Parathyroid adenoma (tissue), 2 donors: ENCODE results near the gene GJA5.

Experiments
- H2AFZ ChIP-seq: fragments of 300-600 bp; sonication (generic); one replicate; pipeline ENCODE4 v1.7.0; 2017; ENCODE audit warnings: antibody characterized with exemption, mild to moderate bottlenecking
- H3K27ac ChIP-seq: fragments of 300-600 bp; sonication (generic); one replicate; pipeline ENCODE4 v1.7.0; 2017
- H3K27me3 ChIP-seq: fragments of 300-600 bp; sonication (generic); one replicate; pipeline ENCODE4 v1.7.0; 2017; ENCODE audit warnings: low read length; ENCODE audit not compliant: control insufficient read depth, insufficient read depth
- H3K36me3 ChIP-seq: fragments of 300-600 bp; sonication (generic); one replicate; pipeline ENCODE4 v1.7.0; 2017; ENCODE audit warnings: low read length; ENCODE audit not compliant: control insufficient read depth, insufficient read depth
- H3K4me1 ChIP-seq: fragments of 300-600 bp; sonication (generic); one replicate; pipeline ENCODE4 v1.7.0; 2017; ENCODE audit warnings: control low read depth
- H3K4me2 ChIP-seq: fragments of 300-600 bp; sonication (generic); one replicate; pipeline ENCODE4 v1.7.0; 2017; ENCODE audit warnings: low read length
- H3K4me3 ChIP-seq: fragments of 300-600 bp; sonication (generic); one replicate; pipeline ENCODE4 v1.7.0; 2017; ENCODE audit warnings: low read depth, low read length
- H3K79me2 ChIP-seq: fragments of 300-600 bp; sonication (generic); one replicate; pipeline ENCODE4 v1.7.0; 2017; ENCODE audit warnings: control low read depth
- H3K9ac ChIP-seq: fragments of 300-600 bp; sonication (generic); one replicate; pipeline ENCODE4 v1.7.0; 2017; ENCODE audit warnings: mild to moderate bottlenecking
- H3K9me3 ChIP-seq: fragments of 300-600 bp; sonication (generic); one replicate; pipeline ENCODE4 v1.7.0; 2017; ENCODE audit warnings: low read length; ENCODE audit not compliant: control insufficient read depth
- TF ChIP-seq, protein P1 (sequence below): fragments of 300-600 bp; sonication (generic); IDR thresholded peaks from one replicate; pipeline ENCODE4 v1.7.0; 2017; ENCODE audit warnings: antibody characterized with exemption, mild to moderate bottlenecking
- donor health status: primary hyperparathyroidism.

Gene GJA5

DNA sequence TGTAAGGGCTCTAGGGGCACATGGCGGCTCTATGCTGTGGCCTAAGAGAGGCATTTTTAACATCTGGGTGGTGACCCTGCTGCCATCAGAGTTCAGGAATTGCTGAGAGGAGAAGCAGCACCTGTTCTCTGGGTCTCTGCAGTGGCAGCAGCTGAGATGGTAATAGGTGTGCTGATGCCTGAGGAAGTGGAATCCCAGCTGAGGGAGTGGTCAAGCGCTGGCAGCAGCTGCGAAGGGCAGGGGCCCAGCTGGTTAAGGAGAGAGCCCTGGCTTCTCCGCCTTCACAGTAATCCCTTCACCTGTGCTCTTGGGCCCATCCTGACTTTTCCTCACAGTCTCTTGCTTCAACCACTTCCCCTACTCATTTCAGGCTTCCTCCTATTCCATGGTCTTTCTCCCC, 39.8 kb downstream of the GJA5 start:
- H3K9me3 ChIP-seq, result no peaks in the 10 kb centered on the region
- no peak overlapping the region for H3K4me3 ChIP-seq
- no peak overlapping the region for H2AFZ ChIP-seq
- H3K27me3 ChIP-seq, result no peaks in the 10 kb centered on the region
- H3K4me1 ChIP-seq, result peaks cover 9% of the 10 kb centered on the region
- H3K36me3 ChIP-seq, result no peaks in the 10 kb centered on the region
- no peaks in the 10 kb centered on the region for H3K79me2 ChIP-seq
- H3K9ac ChIP-seq, result no peak overlapping the region
- no peak overlapping the region for H3K4me2 ChIP-seq
- H3K27ac ChIP-seq, result no peak overlapping the region
- TF ChIP-seq, protein P1, sequence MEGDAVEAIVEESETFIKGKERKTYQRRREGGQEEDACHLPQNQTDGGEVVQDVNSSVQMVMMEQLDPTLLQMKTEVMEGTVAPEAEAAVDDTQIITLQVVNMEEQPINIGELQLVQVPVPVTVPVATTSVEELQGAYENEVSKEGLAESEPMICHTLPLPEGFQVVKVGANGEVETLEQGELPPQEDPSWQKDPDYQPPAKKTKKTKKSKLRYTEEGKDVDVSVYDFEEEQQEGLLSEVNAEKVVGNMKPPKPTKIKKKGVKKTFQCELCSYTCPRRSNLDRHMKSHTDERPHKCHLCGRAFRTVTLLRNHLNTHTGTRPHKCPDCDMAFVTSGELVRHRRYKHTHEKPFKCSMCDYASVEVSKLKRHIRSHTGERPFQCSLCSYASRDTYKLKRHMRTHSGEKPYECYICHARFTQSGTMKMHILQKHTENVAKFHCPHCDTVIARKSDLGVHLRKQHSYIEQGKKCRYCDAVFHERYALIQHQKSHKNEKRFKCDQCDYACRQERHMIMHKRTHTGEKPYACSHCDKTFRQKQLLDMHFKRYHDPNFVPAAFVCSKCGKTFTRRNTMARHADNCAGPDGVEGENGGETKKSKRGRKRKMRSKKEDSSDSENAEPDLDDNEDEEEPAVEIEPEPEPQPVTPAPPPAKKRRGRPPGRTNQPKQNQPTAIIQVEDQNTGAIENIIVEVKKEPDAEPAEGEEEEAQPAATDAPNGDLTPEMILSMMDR, result no peak

GRCh38 chr1:147719711-147720225, 40.6 kb downstream of the GJA5 start:
- H3K4me3 ChIP-seq, result no peak overlapping the region
- H2AFZ ChIP-seq, result no peak overlapping the region
- H3K4me1 ChIP-seq, result peaks cover 11% of the 10 kb centered on the region
- TF ChIP-seq, protein P1, result no peak
- H3K36me3 ChIP-seq, result no peaks in the 10 kb centered on the region
- no peaks in the 10 kb centered on the region for H3K27me3 ChIP-seq
- H3K9me3 ChIP-seq, result no peaks in the 10 kb centered on the region
- H3K9ac ChIP-seq, result no peak overlapping the region
- H3K79me2 ChIP-seq, result no peaks in the 10 kb centered on the region
- H3K27ac ChIP-seq, result no peak overlapping the region
- H3K4me2 ChIP-seq, result no peak overlapping the region

DNA sequence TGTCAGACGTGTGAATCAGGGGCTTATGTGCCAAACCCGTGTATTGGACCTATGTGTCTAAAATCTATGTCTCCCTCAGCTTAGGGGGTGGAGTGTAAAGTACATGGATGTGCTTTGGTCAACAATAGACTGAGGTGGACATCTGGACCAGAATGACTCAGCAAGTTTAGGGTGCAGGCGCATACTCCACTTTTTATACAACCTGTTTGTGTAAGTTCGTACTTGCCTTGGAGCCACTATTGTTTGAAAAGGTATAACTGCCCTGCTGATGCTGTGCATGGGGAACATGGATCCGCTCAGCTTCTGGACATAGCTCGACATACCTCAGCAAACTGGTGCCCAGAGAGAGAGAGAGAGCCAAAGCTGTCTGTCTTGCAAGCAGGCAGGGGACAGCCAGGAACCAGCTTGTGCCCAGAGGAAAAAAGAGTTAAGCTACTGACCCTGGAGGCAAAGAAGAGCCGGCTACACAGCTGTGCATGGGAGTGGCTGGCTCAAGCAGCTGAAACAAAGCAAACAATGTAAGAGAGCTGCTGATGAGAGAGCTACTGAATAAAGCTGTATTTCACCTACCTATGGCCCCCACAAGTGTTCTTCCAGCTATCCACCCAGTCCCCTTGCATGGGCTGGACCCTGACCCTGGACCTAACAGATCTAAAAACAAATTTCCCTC, 41.2 kb downstream of the GJA5 start:
- H3K9ac ChIP-seq, result no peak overlapping the region
- no peak overlapping the region for H3K4me2 ChIP-seq
- H3K36me3 ChIP-seq, result no peaks in the 10 kb centered on the region
- H3K27ac ChIP-seq, result no peak overlapping the region
- TF ChIP-seq, protein P1, result no peak
- peaks cover 17% of the 10 kb centered on the region for H3K4me1 ChIP-seq
- no peak overlapping the region for H2AFZ ChIP-seq
- no peaks in the 10 kb centered on the region for H3K27me3 ChIP-seq
- no peaks in the 10 kb centered on the region for H3K79me2 ChIP-seq
- H3K9me3 ChIP-seq, result no peaks in the 10 kb centered on the region
- no peak overlapping the region for H3K4me3 ChIP-seq

DNA sequence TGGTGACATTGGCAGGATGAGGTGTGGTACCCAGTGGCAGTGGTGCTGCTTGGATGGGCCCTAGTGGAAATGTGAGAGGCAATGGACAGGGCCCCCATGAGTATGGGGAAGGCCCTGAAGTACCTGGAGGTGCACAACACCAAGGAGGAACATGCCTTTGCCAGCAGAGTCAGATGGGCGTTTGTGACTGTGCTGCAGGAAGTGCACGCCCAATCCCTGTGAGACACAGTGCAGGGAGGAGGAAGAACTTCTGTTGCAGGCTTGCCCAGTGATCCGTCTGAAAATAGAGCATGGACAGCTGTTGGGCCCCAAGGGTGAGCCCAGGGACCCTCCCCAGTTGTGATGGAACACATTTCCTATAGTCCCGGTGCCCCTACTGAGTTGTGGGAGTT, 42.7 kb downstream of the GJA5 start:
- TF ChIP-seq, protein P1, result no peak
- Histone ChIP-seq H3K4me2 (no peak overlapping the region), H3K36me3 (no peaks in the 10 kb centered on the region), H3K9me3 (no peaks in the 10 kb centered on the region), H3K4me1 (peaks cover 20% of the 10 kb centered on the region), H3K27me3 (no peaks in the 10 kb centered on the region), H3K27ac (peak overlapping the region; percentile 81), H3K79me2 (no peaks in the 10 kb centered on the region), H2AFZ (peak overlapping the region; percentile 56), H3K4me3 (no peak overlapping the region), H3K9ac (no peak overlapping the region)
